ENCODE measurements around the gene DBNL.

The DBNL gene

GRCh38 chr7:44077061-44077460 is 32.6 kb downstream of the DBNL start:
- DNase-seq (ENCODE audit: low read depth, low spot score) = no peak

- DNase-seq (ENCODE audit: low read depth, low spot score) = no peak
Observed at GRCh38 chr7:44077681-44078091, 33.2 kb downstream of the DBNL start.

GRCh38 chr7:44078521-44078920 is 34.0 kb downstream of the DBNL start:
- no peak for DNase-seq (ENCODE audit: low read depth, low spot score)

GRCh38 chr7:44079331-44080021 is 35.0 kb downstream of the DBNL start:
- DNase-seq (ENCODE audit: low read depth, low spot score) = no peak

GRCh38 chr7:44080118-44080517 is 35.6 kb downstream of the DBNL start:
- DNase-seq (ENCODE audit: low read depth, low spot score) = no peak

GRCh38 chr7:44080686-44081265 is 36.3 kb downstream of the DBNL start:
- no peak for DNase-seq (ENCODE audit: low read depth, low spot score)

GRCh38 chr7:44081266-44081748 is 36.8 kb downstream of the DBNL start:
- DNase-seq (ENCODE audit: low read depth, low spot score) = no peak

- DNase-seq (ENCODE audit: low read depth, low spot score) = peak; percentile 97
Observed at GRCh38 chr7:44082541-44083207, 38.2 kb downstream of the DBNL start.

GRCh38 chr7:44083796-44084195 is 39.3 kb downstream of the DBNL start:
- DNase-seq (ENCODE audit: low read depth, low spot score) = no peak

- DNase-seq (ENCODE audit: low read depth, low spot score) = no peak
Observed at GRCh38 chr7:44084701-44085100, 40.2 kb downstream of the DBNL start.

GRCh38 chr7:44085546-44085945 is 41.0 kb downstream of the DBNL start:
- DNase-seq (ENCODE audit: low read depth, low spot score) = no peak

GRCh38 chr7:44086627-44087026 is 42.1 kb downstream of the DBNL start:
- DNase-seq (ENCODE audit: low read depth, low spot score) = no peak

GRCh38 chr7:44087911-44088838 is 43.7 kb downstream of the DBNL start:
- peak; percentile 83 for DNase-seq (ENCODE audit: low read depth, low spot score)

- no peak for DNase-seq (ENCODE audit: low read depth, low spot score)
Observed at GRCh38 chr7:44093102-44093641, 48.7 kb downstream of the DBNL start.

- no peak for DNase-seq (ENCODE audit: low read depth, low spot score)
Observed at GRCh38 chr7:44094365-44094764, 49.9 kb downstream of the DBNL start.

GRCh38 chr7:44094883-44095592 is 50.5 kb downstream of the DBNL start:
- DNase-seq (ENCODE audit: low read depth, low spot score) = no peak

GRCh38 chr7:44095781-44096180 is 51.3 kb downstream of the DBNL start:
- no peak for DNase-seq (ENCODE audit: low read depth, low spot score)

- no peak for DNase-seq (ENCODE audit: low read depth, low spot score)
Observed at GRCh38 chr7:44096326-44096881, 51.9 kb downstream of the DBNL start.

GRCh38 chr7:44097064-44097932 is 52.8 kb downstream of the DBNL start:
- no peak for DNase-seq (ENCODE audit: low read depth, low spot score)

Data from smooth muscle cell of the brain vasculature (primary cell).